Esophagus mucosa (tissue), 1 donor: ENCODE data around the gene DENND1B. TPM values are rescaled to one million over a fixed set of nuclear protein-coding genes. Genes with fewer than 3 reads are reported as not detected.

Source experiments
- ATAC-seq: fragments of 200-7000 bp; cut with Tn5 transposase; one replicate; pipeline ENCODE4 v1.9.1; 2020
- total RNA-seq: library from RNA; stranded (reverse); gene quantifications from one replicate; pipeline ENCODE4 v1.2.4, GENCODE V29; 2023
- donor health status: DM: yes; HTN: yes; CAD: no.

DENND1B gene, protein sequence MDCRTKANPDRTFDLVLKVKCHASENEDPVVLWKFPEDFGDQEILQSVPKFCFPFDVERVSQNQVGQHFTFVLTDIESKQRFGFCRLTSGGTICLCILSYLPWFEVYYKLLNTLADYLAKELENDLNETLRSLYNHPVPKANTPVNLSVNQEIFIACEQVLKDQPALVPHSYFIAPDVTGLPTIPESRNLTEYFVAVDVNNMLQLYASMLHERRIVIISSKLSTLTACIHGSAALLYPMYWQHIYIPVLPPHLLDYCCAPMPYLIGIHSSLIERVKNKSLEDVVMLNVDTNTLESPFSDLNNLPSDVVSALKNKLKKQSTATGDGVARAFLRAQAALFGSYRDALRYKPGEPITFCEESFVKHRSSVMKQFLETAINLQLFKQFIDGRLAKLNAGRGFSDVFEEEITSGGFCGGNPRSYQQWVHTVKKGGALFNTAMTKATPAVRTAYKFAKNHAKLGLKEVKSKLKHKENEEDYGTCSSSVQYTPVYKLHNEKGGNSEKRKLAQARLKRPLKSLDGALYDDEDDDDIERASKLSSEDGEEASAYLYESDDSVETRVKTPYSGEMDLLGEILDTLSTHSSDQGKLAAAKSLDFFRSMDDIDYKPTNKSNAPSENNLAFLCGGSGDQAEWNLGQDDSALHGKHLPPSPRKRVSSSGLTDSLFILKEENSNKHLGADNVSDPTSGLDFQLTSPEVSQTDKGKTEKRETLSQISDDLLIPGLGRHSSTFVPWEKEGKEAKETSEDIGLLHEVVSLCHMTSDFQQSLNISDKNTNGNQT
- total RNA-seq, result 15.2 TPM

DNA sequence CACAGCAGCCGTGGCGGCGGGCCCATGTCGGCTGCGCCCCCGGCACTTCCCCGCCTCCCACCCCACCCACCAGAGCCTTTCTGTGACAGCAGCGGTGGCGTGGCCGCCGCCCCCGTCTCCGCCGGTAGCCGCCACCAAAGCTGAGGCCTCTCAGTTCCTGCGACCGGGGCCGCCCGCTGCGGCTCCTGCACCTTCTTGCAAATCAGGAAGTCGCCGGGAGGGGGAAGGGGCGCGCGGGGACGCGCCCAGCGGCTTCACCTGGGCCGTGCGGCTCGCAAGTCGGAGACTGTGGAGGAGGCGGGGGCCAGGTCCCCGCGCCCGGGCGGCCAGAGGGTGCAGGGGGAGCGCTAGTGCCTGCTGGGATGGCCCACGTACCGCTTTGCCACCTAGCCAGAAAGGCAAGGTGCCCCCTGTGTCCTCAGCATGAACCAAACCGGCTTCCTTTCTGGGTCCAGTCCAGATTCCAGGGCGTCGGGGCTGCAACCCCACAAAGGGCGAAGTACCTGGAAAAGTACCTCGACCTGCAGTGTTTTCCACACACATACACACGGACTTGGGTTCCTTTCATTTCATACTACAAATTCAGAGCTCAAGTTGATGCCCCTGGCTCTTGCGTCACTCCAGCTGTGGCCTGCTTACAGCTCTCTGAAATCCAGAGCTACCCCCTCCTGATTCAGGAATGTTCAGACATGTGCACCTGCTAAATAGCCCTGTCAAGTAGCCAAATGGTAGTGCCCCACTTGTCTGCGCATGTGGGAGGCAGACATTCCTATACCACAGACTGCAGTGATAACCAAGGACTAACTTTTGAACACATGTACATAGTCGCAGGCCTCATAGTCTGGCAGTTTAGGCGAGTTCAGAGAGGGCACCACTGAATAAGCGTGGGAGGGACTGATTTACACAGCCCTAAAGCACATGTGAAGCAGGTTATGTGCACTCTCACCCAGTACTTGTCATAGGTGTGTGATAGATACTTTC lies at the start of gene DENND1B:
Gene DENND1B, minus strand, starts transcription at position 199 of the 981 bp plus-strand sequence. CDS start 325 bp downstream, outside the sequence.
- ATAC-seq, result peak; percentile 93

DNA sequence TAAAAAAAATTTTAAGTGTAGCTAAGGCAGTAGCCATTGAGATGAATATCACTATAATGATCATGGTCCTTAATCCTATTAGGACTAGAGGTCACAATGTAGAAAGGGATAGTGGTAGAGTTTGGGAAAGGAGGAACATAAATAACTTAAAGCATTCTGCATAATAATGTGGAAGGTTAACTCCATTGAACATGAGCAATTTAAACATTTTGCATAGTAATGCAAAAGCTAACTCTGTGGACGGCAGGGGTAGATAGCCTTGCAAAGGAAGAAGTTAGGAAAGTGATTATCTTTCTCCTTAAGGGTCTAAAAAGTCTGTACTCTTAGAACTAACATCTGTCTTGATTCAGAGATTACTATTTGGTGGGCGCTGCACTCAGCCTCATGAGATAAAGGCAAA lies 39.0 kb upstream of the DENND1B start:
- no peak for ATAC-seq

DNA sequence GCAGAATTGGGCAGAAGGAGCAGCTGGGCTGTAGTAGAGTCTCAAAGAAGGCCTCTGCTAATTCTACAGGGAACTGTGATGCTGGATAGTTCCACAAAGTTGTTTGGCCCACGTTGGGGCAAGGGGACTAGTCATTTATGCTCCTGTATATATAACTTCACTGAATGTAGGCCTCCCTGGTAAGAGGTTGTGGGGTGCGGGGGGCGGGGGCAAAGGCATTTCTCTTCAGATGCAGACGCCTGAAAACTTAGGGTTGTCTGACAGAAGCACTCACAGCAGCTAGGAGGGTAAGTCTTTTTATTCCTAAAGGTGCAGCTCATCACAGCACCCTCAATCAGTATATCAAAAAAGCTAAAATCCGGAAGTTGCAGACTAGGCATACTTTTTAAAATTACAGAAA lies 38.5 kb upstream of the DENND1B start:
- no peak for ATAC-seq

DNA sequence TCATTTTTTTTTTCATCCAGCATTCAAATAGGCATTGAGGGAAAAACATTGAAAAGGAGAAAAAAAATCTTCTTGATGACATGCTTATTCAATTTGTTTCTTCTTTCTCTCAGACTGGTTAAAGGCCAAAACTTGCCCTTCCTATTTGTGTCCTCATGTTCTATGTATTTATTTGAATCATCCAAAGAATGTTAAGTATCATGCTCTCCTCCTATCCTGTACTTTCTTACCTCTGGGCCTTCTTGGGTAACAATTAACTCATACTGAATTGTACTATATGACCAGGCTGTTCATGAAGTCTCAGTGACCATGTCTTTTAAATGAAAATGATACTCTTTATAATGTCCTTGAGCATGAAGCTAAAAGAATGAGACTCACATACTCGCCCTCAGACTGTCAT lies 36.5 kb upstream of the DENND1B start:
- ATAC-seq, result no peak

DNA sequence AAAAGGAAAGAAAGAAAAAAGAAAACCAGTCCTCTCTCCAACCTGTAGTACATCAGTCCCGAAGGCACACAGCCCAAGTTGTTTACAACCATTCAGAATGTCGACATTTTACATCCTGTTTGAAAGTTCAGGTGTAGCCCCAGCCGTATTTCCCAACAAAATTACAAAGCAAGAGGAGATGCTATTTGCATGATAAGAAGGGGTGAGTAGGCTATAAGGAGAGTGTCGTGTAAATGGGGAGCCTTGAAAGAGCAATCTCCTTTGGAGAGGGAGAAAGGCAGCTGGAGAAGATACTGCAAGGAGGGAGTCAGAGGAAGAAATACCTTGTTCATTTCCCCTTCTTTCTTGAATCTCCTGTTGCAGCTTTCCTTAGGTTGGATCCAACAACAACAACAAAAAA lies 35.5 kb upstream of the DENND1B start:
- ATAC-seq, result no peak

DNA sequence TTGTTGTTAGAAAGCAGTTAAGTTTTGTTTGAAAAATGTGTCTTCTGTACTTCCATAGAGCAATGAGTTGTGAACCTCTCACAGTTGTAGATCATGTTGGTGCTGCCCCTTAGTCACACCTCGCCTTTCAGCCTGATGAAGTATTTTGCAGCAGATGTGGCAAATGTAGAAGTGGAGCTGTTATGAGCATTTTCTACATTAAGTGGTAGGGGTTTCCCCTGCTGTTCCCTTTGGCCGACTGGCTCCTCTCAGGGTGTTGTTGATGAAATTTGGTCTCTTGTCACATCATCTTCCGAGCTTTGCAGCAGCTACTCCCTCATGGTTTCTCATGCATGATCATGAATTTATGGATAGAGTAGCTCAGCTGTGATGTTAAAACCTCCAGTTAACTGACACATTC lies 33.6 kb upstream of the DENND1B start:
- no peak for ATAC-seq

DNA sequence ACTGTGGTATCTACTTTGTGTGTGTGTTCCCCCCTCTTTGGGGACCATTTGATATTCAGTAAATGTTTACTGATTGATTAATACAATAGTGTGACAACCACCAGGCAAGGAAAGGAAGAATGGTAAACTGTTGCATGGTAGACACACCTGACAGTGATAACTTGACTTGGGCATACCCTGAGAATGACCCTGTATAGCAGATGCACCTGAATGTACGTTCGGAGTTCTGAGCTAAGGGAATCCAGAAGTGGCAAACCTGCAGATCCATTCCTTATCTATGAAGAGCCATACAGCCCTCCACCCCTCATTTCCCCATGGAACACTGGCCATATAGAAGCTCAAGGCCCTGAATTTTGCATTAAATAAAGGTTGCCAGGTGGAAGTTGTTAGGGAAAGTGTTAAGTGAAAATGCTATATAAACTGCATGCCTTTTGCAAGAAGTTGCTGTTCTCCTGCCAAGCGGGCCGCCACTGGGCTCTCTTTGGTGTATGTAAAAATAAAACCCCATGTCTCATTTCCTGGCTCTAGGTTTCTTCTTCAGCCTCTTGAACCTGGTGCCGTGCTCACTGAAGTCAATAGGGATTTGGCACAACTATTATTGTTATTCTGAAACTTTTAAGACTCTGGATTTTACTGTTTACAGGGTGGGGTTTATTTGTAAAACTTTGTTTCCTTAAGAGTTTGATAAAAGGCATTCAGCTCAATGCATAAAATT lies 32.6 kb upstream of the DENND1B start:
- no peak for ATAC-seq

DNA sequence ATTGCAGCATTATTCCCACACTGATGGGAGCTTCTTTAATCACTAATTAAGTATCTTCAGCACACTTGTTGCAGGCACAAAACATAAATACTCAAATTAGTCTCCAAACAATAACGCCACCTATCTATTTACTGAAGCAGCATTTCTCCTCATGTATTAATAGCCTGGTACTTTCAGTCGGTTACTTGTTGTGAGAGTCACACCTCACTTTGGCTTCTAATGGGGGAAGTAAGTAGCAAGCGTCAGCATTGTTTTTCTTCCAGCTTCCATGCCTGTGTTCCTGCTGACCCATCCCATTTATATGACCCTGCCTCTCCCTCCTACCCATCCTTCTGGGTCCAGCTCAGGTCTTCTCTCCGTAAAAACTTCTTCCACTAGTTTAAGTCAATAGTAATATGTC lies 31.9 kb upstream of the DENND1B start:
- ATAC-seq, result no peak

DNA sequence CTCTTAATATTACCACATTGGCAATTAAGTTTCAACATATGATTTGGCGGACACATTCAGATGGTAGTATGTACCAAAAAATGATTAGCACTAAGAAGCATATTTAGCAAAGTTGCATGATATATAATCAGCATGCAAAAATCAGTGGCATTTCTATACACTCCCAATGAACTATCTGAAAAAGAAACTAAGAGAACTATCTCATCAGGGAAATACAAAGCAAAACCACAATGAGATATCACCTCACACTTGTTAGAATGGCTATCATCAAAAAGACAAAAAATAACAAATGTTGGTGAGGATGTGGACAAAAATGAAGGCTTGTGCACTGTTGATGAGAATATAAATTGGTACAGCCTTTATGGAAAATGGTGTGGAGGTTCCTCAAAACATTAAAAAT lies 31.4 kb upstream of the DENND1B start:
- no peak for ATAC-seq

DNA sequence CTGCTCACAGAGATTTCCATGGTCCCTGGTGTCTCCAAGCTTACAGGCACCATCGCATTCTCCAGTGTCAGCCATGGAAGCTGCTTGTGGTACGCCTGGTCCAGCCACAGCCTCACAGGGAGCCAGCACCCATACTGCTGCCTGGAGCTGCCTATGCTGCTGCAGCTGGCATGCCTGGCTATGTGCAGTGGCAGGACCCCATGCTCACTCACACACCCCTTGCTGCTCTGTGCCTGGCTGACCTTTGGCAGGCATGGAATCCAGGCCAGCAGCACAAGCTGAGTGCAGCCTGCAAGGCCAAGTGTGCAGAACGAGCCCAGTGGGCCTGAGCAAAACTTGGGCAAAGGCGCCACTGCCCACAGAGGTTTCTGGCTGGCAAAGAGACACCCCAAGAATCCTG lies 26.4 kb upstream of the DENND1B start:
- ATAC-seq, result no peak

DNA sequence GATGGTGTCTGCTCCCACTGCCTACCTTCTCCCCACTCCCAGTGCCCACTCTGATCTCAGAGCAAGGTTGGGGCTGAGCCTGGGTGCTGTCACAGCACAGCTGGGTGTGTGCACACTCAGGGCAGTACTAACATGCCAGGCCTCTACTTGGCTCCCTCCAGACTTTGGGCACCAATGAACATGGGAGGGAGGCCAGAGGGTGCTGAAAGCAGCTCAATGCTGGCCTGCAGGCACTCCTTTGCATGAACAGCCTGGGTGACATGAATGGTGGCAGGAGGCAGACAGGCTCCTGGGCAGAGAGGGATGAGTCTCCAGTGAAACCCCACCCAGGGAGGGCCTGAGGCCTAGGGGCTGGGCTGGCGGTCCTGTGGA lies 25.8 kb upstream of the DENND1B start:
- ATAC-seq, result peak; percentile 44

DNA sequence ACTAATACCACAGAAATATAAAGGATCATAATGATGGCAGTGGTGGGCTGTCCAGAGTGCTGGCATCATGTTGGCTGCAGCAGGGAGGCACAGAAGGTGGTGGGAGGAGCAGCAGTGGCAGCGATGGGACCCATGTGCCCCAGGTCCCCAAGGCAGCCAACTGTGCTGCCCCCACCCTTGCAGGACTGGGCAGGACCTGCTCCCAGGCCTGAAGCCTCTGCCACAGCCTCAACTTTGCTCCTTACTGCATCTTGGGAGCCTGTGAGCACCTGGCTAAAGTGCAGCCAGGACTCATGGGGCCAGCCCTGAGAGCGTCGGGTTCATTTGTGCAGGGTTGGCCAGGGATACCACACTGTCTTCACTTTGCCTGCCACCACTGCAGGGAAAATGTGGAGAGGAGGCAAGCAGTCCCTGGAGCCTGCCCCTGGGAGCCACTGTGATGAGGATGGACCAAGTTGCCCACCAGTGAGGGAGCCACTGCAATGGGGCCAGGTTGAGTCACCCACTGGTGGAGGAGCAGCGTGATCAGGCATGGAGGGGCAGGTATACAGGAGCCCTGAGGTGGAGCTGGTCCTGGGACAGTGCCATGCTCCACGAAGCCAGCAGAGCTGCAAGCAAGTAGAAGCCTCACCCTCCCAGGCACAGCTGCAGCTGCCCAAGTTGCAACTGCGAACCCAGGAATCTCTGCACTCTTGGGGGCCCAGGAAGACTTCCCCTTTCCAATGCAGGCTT lies 25.3 kb upstream of the DENND1B start:
- peak; percentile 55 for ATAC-seq

DNA sequence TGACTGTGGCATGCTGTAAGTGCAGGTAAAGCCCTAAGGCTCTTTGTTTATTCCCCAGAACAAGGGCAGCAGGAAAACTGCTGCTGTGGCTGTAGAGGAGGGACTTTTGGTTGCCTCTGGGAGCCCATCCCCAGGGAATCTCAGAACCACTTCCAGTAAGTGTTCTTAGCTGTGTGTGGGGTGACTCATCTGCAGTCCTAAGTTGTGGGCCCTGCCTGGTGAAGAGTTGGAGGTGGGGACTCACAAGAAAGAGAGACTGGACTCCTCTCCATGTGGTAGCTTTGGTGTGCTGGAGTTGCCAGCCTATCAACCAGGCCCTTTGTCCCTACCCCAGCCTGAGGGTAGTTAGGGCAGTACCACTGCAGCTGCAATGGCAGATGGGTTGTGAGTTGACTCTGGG lies 24.0 kb upstream of the DENND1B start:
- peak; percentile 87 for ATAC-seq

DNA sequence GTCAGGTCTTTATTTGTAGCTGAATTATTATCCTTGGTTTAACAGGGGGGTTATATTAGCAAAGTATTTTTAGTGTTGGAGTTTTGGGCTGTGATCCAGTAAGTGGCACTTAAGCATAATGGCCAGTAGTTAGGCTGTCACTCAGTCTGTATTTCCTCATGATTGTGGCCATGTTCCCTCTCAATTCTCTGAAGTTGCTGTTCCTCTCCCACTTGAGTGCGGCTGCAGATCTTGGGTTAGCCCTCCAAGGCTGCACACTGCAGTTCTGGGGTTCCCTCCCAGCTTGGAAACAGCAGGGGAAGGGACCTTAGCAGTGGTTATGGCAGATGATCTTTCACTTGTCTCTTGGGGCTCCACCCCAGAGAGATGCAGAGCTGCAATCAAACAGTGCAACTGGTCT lies 23.2 kb upstream of the DENND1B start:
- no peak for ATAC-seq

DNA sequence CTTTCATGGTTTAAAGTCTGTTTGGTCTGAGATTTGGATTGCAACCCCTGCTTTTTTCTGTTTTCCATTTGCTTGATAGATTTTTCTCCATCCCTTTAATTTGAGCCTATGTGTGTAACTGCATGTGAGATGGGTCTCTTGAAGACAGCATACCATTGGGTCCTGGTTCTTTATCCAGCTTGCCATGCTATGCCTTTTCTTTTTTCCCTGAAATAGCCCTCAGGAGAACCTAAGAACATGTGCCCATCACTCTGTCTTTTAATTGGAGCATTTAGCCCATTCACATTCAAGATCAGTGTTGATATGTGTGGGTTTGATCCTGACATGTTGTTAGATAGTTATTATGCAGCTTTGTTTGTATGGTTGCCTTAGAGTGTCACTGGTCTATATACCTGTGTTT lies 21.7 kb upstream of the DENND1B start:
- no peak for ATAC-seq

DNA sequence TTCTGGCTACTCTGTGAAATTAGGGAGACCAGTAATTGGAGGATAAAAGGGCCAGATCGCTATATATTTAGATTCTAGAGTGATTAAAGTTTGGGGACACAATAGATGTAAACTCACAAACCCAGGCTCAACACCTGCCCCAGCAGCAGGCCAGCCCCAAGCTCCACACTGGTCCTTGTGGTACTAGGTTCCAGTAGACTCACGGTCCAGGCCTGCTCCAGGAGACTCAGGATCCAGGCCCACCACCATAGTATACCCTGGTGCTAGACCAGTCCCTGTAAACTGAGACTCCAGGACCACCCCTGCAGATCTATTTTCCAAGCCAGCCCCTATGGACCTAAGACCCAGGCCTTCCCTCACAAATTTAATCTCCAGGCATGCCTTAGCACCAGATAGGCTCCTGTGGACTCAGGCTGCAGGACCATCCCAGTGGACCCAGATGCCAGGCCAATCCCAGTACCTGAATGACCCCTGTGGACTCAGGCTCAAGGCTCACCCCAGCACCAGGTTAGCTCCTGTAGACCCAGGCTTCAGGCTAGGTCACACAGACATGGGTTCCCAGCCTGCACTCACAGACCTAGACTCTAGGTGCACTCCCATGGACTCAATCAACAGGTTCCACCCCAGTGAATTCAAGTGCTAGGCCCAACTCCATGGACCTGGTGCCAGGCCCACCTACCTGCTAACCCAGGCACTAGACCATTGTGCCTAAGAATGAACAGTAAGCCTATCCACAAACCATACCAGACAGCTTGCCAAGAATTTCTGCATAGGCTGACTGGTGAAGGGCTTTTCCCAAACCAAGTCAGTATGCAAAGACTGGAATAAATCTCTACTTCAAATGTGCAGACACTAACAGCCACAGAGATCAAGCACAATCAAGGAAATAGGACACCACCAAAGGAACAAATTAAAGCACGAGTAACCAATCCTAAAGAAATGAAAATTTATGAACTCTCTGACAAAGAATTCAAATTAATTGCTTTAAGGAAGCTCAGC lies 13.8 kb upstream of the DENND1B start:
- ATAC-seq, result no peak

DNA sequence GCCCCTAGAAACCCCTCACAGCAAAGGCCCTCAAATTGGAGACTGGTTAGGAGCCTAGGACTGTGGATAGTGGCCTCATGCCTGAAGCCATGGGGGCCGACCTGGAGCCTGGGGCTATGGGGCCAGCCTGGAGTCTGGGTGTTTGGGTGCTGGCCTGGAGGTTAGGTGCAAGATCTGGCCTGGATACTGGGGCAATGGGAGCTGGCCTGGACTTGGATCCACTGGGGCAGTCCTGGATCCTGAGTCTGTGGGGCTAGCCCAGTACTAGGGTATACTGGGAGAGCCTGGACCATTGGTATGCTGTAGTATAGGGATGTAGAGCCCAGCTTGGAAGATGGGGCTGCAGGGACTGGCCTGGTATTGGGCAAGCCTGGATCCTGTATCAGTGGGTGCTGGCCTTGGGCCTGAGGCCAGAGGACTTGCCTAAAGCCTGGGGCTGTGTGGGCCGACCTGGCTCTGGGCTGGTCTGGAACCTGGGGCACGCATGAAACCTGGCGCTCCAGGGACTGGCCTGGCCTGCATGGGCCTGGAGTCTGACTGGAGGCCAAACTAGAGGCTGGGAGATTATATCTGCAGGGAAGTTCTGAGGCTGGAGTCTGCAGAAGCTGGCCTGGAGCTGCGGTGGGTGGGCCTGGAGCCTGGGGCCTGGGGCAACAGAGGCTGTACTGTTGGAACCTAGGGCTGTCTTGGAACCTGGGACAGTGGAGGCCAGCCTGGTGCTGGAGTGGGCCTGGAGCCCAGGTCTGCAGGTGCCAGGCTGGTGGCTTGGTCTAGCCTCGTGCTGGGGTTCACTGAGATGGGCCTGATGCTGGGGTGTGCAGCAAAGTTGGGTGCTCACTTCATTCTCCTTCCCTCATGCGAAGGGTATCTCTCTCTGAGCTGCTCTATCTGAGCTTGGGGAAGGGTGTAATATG lies 12.6 kb upstream of the DENND1B start:
- no peak for ATAC-seq

DNA sequence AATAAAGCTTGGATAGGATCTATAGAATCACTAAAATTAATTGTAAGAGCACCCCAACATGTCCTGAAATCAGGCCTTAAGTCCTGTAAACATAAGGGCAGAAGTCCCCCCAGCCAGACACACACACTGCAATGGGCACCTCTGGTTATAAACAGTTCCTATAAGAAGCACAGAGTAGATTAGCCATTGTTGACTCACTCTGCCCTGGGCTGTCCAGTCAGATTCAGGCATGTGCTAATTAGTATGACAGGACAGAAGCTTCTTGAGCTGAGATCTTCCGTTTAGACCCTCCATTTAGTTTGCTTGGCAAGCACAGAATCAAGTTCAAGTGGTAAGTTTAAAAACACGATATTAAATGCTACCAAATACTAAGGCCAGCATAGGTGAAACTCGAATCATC lies 11.8 kb upstream of the DENND1B start:
- peak; percentile 67 for ATAC-seq

DNA sequence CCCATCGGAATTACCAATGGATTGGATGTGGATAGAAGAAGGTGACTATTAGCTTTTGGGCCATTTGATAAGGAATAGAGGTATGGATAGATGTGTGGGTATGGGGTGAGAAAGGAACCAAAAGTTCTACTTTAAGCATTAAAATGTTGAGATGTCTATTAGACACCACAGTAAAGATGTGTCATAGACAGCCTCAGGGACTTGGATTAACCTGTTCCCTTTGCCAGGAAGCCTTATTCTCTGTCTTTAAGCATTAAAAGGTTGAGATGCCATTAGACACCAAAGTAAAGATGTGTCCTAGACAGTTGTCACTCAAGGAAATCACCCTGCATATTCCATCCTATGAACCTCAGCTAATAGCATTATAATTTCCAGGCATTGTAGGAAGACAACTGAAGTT lies 11.0 kb upstream of the DENND1B start:
- no peak for ATAC-seq
